GM18861 (cell line): ENCODE data around the gene KIAA0319L.

Source experiments
- ATAC-seq: cut with Tn5 transposase; IDR thresholded peaks from one replicate; pipeline ENCODE4 v1.9.1; 2021; ENCODE audit not compliant: unreplicated experiment

Gene KIAA0319L

DNA sequence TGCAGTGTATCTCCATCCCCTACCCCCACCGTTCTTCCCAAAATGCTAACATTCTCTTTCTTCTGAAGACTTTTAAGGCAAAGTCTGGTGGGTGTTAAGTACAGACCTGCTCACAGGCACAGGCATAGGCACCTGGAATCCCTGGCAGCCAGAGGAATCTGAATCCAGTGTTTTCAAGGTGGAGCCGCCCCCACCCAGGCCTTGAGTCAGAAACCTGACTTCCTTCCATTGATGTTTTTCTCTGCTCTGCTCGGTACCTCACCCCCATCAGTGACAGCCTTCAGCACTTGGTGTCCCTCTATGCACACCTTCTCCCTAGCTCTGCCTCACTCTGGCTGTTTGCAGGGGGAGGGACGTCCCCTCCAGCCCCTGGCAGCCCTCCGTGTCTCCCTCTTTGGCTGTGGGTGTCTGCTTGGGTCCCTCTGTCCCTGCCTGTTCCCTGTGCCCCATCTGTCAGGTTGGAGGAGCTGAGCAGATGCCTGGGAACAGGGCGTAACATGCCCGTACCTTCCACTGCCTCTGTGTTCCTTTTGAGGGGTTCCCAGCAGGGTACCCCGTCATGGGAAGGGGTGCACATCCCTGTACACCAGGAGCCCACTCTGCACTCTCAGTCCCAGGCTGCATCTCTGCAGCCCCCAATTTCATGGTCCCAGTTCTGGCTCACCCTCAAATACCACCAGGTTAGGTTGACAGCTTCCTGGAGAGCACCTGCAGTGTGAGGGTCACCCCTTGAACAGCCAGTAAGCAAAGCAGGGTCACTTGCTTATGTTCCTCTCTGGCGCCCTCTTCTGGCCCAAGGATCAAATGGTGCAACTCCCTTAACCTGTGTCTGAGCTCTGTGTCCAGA lies 7.1 kb upstream of the KIAA0319L start:
- no peak for ATAC-seq

DNA sequence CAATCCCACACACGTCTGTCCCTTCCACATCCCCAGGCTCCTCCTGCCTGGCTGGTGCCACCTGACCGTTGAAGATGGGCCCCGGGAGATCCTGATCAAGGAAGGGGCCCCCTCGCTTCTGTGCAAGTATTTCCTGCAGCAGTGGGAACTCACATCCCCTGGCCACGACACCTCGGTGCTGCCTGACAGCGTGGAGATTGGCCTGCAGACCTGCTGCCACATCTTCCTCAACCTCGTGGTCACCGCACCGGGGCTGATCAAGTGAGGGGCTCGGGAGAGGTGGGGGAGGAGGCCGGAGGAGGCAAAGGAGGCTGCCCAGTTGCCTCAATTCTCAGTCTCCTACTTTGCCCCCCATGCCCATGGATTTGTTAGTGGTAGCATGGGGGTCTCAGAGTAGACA lies 6.0 kb upstream of the KIAA0319L start:
- no peak for ATAC-seq

- no peak for ATAC-seq
Observed at GRCh38 chr1:35561972-35562680, 4.9 kb upstream of the KIAA0319L start.

DNA sequence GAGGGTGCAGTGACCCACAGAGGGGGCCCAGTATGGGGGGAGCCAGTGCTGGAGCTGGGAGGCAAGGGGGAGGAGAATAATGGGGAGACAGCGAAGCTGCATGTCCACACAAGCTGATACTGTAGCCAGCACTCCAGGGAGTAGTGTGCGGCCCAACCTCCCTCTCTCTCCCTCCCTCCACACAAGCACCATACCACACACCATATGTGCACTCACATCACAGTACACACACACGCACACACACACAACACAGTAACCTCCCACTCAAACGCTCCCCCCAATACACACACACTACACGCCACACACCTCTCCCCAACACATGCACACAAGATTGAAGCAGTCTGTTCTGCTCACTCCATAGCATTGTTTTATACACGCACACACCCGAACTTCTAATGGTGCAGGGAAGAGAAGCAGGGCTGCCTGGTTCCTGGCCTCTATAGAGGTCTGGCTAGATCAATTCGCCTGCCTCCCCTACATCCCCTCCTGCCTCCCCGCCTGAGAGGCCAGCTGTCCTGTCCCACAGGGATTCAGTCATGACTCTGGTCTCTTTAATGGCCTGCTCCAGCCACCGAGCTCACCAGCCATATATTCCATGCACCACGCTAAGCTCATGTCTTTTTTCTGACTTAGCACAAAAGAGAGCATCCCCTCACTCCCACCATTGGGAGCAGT lies 4.2 kb upstream of the KIAA0319L start:
- ATAC-seq, result no peak

GRCh38 chr1:35560256-35561225 lies 3.3 kb upstream of the KIAA0319L start:
- ATAC-seq, result no peak

DNA sequence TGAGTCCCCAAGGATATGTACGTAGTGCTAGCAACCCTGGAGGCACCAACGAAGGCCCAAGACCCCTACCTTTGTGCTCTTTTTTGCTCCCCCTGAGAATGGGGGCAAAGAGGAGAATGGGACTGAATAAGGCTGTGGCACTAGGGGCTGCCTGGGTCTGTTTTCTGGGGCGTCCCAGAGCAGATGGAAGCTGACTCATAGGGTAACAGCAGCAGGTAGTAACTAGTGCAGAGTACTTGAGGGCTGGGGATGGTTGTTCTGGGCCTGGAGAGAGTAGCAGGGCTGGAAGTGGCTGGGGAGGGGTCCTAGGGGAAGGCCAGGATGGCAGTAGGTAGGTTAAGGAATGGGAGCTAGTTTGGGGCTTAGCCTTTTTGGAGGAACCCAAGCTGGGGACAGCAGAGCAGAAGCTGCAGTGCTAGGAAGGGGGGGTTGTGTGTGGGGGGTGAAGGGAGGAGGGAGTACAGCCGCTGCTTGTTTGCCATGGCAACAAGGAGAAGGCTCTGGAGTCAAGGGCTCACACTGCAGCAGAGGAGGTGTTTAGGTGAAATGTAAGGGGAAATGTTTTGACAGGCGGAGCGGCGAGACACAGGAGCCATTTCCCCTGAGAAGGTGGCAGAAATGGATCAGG lies 2.2 kb upstream of the KIAA0319L start:
- ATAC-seq, result no peak

- no peak for ATAC-seq
Observed at GRCh38 chr1:35558374-35559316, 1.4 kb upstream of the KIAA0319L start.

- peak; percentile 57 for ATAC-seq
Observed at GRCh38 chr1:35557611-35558373, 589 bp upstream of the KIAA0319L start, which contains the start of gene NCDN. TSS of gene NCDN (plus strand) at chr1:35557799. CDS start at chr1:35558191, 392 bp downstream.

- no peak for ATAC-seq
Observed at GRCh38 chr1:35556484-35557117, 602 bp downstream of the KIAA0319L start.

- no peak for ATAC-seq
Observed at GRCh38 chr1:35555601-35556477, 1.4 kb downstream of the KIAA0319L start.

DNA sequence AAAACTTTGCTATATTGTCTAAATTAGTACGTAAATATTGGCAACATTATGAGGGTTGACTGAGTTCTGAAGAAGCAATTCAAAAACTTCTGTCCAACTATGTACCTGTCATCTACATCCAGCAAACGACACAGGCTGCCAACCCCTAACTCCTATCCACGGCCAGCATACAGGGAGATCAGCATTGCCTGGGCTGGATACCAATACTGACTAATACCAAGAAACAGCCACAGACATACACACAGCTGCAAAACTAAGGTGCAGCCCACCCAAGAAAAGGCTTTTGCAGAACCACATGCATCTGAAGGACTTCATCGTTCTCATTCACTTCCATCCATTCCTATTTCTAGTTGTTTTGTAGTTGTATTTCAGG lies 2.0 kb downstream of the KIAA0319L start:
- ATAC-seq, result no peak

- no peak for ATAC-seq
Observed at GRCh38 chr1:35554266-35555211, 2.7 kb downstream of the KIAA0319L start.

- no peak for ATAC-seq
Observed at GRCh38 chr1:35553851-35554250, 3.4 kb downstream of the KIAA0319L start.

- ATAC-seq, result no peak
Observed at GRCh38 chr1:35546614-35547013, 10.6 kb downstream of the KIAA0319L start.

DNA sequence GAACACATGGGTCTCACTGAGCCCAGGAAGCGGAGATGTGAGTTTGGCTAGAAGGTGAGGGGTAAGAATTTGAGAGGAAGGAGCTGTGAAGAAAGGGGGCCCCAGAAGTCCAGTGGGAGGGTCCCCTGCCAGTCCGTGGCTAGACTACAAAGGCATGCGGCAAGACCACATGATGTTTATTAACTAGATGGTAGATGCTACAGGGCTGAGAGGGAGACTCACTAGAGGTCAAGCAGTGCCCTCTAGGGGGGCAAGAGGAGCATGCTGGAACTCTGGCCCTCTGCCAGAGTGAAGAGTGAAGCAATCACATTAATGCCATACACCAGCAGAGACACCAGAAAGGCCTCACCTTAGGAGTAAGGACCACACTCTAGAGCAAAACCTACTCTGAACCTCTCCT lies 12.2 kb downstream of the KIAA0319L start:
- no peak for ATAC-seq

DNA sequence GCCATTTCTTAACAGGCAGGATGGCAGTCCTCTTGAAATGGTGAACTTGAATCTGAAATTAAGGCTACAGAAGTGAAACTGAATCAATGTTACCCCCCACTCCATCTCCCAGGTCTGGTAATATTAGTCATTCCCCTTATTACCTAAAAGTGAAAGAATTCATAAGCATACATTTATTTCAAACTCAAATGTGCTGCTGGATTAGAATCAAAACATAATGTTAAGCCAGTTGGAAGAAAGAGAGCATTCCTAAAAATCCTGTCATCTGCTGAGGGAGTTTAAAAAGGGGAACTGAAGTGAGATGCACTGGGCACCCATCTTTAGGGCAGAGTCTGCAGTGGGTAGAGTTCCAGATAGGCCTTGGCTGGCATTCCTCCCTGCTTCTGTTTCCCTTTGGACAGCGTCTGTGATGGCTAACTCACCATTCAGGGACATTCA lies 17.4 kb downstream of the KIAA0319L start:
- ATAC-seq, result no peak
